Neuronal stem cell (in vitro differentiated cells): ENCODE measurements around the gene SCN10A.

Source experiments
- DNase-seq: peaks from one replicate; pipeline ENCODE4 v3.0.0-alpha.2; 2013; ENCODE audit warnings: low spot score
- H2AFZ ChIP-seq: one replicate; pipeline ENCODE4 v1.6.1; 2013; ENCODE audit warnings: mild to moderate bottlenecking, low read length, inconsistent platforms
- H2AK5ac ChIP-seq: 2 replicates; pipeline ENCODE4 v1.6.1; 2013; ENCODE audit warnings: low read depth, mild to moderate bottlenecking, inconsistent platforms, low read length, moderate library complexity, mixed read lengths
- H2BK120ac ChIP-seq: 2 replicates; pipeline ENCODE4 v1.6.1; 2013; ENCODE audit warnings: low read depth, mild to moderate bottlenecking, inconsistent platforms, low read length, moderate library complexity, mixed read lengths
- H2BK12ac ChIP-seq: one replicate; pipeline ENCODE4 v1.6.1; 2013; ENCODE audit warnings: low read length, inconsistent platforms
- H2BK15ac ChIP-seq: 2 replicates; pipeline ENCODE4 v1.6.1; 2013; ENCODE audit warnings: mild to moderate bottlenecking, low read length, inconsistent platforms, mixed read lengths
- H2BK5ac ChIP-seq: one replicate; pipeline ENCODE4 v1.6.1; 2013; ENCODE audit warnings: inconsistent platforms, mild to moderate bottlenecking, low read length, moderate library complexity
- H3K14ac ChIP-seq: one replicate; pipeline ENCODE4 v1.6.1; 2013; ENCODE audit warnings: low read length, inconsistent platforms
- H3K18ac ChIP-seq: 2 replicates; pipeline ENCODE4 v1.6.1; 2013; ENCODE audit warnings: low read length, inconsistent platforms
- H3K23ac ChIP-seq: 2 replicates; pipeline ENCODE4 v1.6.1; 2013; ENCODE audit warnings: low read depth, mild to moderate bottlenecking, mixed read lengths, low read length, inconsistent platforms; ENCODE audit not compliant: poor library complexity
- H3K27ac ChIP-seq: replicated peaks from 3 replicates; pipeline ENCODE4 v1.5.1; 2013; ENCODE audit warnings: low read length, inconsistent platforms
- H3K27me3 ChIP-seq, 3 experiments: 2 replicates each; pipeline ENCODE4 v1.6.1; 2013; ENCODE audit warnings: low read length in 3 of 3, mild to moderate bottlenecking in 2 of 3, inconsistent platforms in 1 of 3, low read depth in 1 of 3, mixed read lengths in 1 of 3, moderate library complexity in 1 of 3; ENCODE audit not compliant: control insufficient read depth in 3 of 3, insufficient read depth in 3 of 3
- H3K36me3 ChIP-seq, 2 donors: replicated peaks in 1 of 2; 2 replicates each; pipeline ENCODE4 v1.6.1; 2013; ENCODE audit warnings: low read length in 2 of 2; ENCODE audit not compliant: control insufficient read depth in 2 of 2, insufficient read depth in 2 of 2
- H3K4ac ChIP-seq: 2 replicates; pipeline ENCODE4 v1.6.1; 2013; ENCODE audit warnings: inconsistent platforms, mild to moderate bottlenecking, low read length, moderate library complexity
- H3K4me1 ChIP-seq, 2 donors: 1 replicate in 1 of 2; 2 replicates in 1 of 2; pipeline ENCODE4 v1.6.1; 2013; ENCODE audit warnings: low read length in 2 of 2, low read depth in 1 of 2; ENCODE audit not compliant: control insufficient read depth in 2 of 2, insufficient read depth in 1 of 2
- H3K4me2 ChIP-seq: one replicate; pipeline ENCODE4 v1.6.1; 2013; ENCODE audit warnings: mild to moderate bottlenecking, low read length, inconsistent platforms; ENCODE audit not compliant: insufficient read depth, poor library complexity, severe bottlenecking
- H3K4me3 ChIP-seq, 2 donors: 2 replicates each; pipeline ENCODE4 v1.5.1; 2013; ENCODE audit warnings: low read length in 2 of 2, mild to moderate bottlenecking in 2 of 2, inconsistent platforms in 1 of 2, moderate library complexity in 1 of 2
- H3K79me1 ChIP-seq: one replicate; pipeline ENCODE4 v1.6.1; 2013; ENCODE audit warnings: low read depth, mild to moderate bottlenecking, inconsistent platforms, low read length, moderate library complexity
- H3K9ac ChIP-seq: one replicate; pipeline ENCODE4 v1.6.1; 2013; ENCODE audit warnings: mild to moderate bottlenecking, low read depth, low read length, inconsistent platforms; ENCODE audit not compliant: poor library complexity
- H3K9me3 ChIP-seq, 2 donors: replicated peaks in 1 of 2; 2 replicates each; pipeline versions ENCODE3 to v1.6.1; 2013; ENCODE audit warnings: low read length in 2 of 2, mild to moderate bottlenecking in 2 of 2, inconsistent platforms in 1 of 2, low read depth in 1 of 2, mixed read lengths in 1 of 2, moderate library complexity in 1 of 2; ENCODE audit not compliant: control insufficient read depth in 2 of 2, insufficient read depth in 1 of 2
- H4K8ac ChIP-seq: one replicate; pipeline ENCODE4 v1.6.1; 2013; ENCODE audit warnings: low read depth, mild to moderate bottlenecking, inconsistent platforms, low read length, moderate library complexity
- H4K91ac ChIP-seq: one replicate; pipeline ENCODE4 v1.6.1; 2013; ENCODE audit warnings: low read length, low read depth, mild to moderate bottlenecking, inconsistent platforms; ENCODE audit not compliant: poor library complexity
- WGBS, 2 donors: extraction: QIAGEN DNeasy Blood & Tissue Kit; methylation state at CpG; one replicate each; pipeline ENCODE4 v1.1.7; 2013; ENCODE audit warnings: missing lambda C conversion rate in 2 of 2, mixed read lengths in 1 of 2; ENCODE audit not compliant: insufficient read length in 2 of 2, insufficient replicate concordance in 1 of 2; ENCODE audit errors: extremely low coverage in 2 of 2; 5-methylcytosine and 5-hydroxymethylcytosine counted together

SCN10A gene

DNA sequence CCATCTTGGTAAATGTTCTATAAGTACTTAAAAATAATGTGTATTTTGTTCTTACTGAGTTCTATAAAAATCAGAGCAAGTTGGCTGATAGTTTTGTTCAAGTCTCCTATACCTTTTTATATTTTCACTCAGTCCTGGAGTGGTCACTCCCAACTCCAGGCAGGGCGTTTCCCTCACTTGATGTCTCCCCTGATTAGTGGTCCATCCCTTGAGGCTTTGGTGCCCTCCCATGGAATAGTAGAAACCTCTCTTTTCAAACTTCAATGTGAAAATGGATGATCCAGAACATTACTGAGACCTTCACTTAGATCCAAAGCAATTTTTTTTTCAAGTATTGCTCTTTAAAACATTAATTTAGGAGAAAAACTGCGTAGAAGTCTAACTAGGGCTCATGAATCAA, 25.0 kb upstream of the SCN10A start:
- H3K4me3 ChIP-seq = no peak overlapping the region
- H3K79me1 ChIP-seq = no peaks in the 10 kb centered on the region
- H3K27ac ChIP-seq = no peak overlapping the region
- H2BK15ac ChIP-seq = no peak overlapping the region
- no peaks in the 10 kb centered on the region for H3K36me3 ChIP-seq
- H3K4me2 ChIP-seq = no peak overlapping the region
- H2BK5ac ChIP-seq = no peak overlapping the region
- H4K8ac ChIP-seq = no peak overlapping the region
- WGBS, 2 donors = no CpG with 5 or more reads among the region's 2 CpGs
- H4K91ac ChIP-seq = no peak overlapping the region
- no peak overlapping the region for H3K9ac ChIP-seq
- H3K18ac ChIP-seq = no peak overlapping the region
- H2BK120ac ChIP-seq = no peak overlapping the region
- H3K4me1 ChIP-seq = peaks cover 4 to 5% of the 10 kb centered on the region in 2 donors
- no peak overlapping the region for H3K14ac ChIP-seq
- no peak overlapping the region for H3K23ac ChIP-seq
- H3K9me3 ChIP-seq = no peaks in the 10 kb centered on the region
- H3K4ac ChIP-seq = no peak overlapping the region
- no peaks in the 10 kb centered on the region for H3K27me3 ChIP-seq
- H2AFZ ChIP-seq = no peak overlapping the region
- no peak overlapping the region for H2AK5ac ChIP-seq
- H2BK12ac ChIP-seq = no peak overlapping the region
- DNase-seq = no peak

DNA sequence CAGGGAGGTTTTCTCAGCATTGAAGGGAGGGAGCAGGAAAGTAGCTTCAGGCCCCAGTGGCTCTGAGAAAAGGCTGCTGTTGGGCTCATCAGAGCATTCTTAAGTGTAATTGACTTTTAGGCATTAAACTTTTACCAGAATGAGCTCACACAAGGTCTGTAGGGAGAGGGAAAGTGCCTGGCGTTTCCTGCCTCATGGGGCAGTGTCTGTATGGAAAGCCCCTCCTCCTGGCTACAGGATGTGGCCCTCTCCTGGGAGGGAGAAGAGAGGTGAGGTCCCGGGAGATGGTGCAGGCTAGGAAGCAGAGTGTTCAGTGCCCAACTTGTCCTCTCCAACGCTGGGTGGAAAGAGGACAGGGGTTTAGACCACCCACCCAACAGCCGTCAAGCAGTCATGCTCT, 21.3 kb upstream of the SCN10A start:
- no CpG with 5 or more reads among the region's 4 CpGs for WGBS, 2 donors
- Histone ChIP-seq H3K36me3 (no peaks in the 10 kb centered on the region), H2AFZ (peak overlapping the region; percentile 48)

DNA sequence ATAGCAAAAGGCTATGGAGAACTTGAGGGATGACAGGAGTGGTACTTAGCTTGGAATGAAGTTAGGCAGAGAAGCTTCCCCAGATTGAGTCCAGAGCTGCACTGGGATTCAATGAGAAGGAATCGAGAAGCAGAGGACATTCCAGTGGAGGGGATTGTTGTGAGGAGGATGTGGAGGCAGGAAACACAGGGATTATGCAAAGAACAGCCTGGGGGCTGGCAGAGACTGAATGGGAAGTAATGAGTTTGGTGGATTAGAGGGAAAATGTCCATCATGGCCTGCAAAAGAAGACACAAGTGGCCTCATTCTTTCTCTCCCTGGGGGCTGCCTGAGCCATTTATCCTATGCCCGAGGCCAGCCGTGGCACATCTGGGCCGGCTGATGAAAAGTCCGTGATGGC, 20.5 kb upstream of the SCN10A start:
- Histone ChIP-seq H3K79me1 (no peaks in the 10 kb centered on the region), H3K9me3 (no peaks in the 10 kb centered on the region), H3K4me2 (no peak overlapping the region), H3K4ac (no peak overlapping the region), H3K27me3 (no peaks in the 10 kb centered on the region), H3K4me1 (peaks cover 11 to 15% of the 10 kb centered on the region in 2 donors), H2AFZ (no peak overlapping the region), H3K36me3 (no peaks in the 10 kb centered on the region), H3K4me3 (no peak overlapping the region), H2BK5ac (no peak overlapping the region), H2BK12ac (no peak overlapping the region), H4K91ac (no peak overlapping the region), H2AK5ac (no peak overlapping the region), H3K18ac (no peak overlapping the region), H3K27ac (no peak overlapping the region), H2BK15ac (no peak overlapping the region), H3K9ac (no peak overlapping the region), H3K23ac (no peak overlapping the region), H3K14ac (no peak overlapping the region), H4K8ac (no peak overlapping the region), H2BK120ac (no peak overlapping the region)
- WGBS, 2 donors = no CpG with 5 or more reads among the region's 5 CpGs
- DNase-seq = no peak

More for the DNA sequence above, 21.3 kb upstream of the SCN10A start:
- H3K23ac ChIP-seq = no peak overlapping the region
- H2BK15ac ChIP-seq = no peak overlapping the region
- no peak overlapping the region for H3K18ac ChIP-seq
- H2AK5ac ChIP-seq = no peak overlapping the region
- H3K4me1 ChIP-seq = peaks cover 11 to 17% of the 10 kb centered on the region in 2 donors
- H3K27ac ChIP-seq = no peak overlapping the region
- no peak overlapping the region for H3K14ac ChIP-seq
- H3K4me3 ChIP-seq = no peak overlapping the region
- no peaks in the 10 kb centered on the region for H3K9me3 ChIP-seq
- H3K9ac ChIP-seq = no peak overlapping the region
- no peak overlapping the region for H2BK5ac ChIP-seq
- H2BK120ac ChIP-seq = no peak overlapping the region
- H3K79me1 ChIP-seq = no peaks in the 10 kb centered on the region
- H4K8ac ChIP-seq = no peak overlapping the region
- no peak overlapping the region for H3K4ac ChIP-seq
- H2BK12ac ChIP-seq = no peak overlapping the region
- H3K4me2 ChIP-seq = no peak overlapping the region
- H4K91ac ChIP-seq = no peak overlapping the region
- DNase-seq = no peak
- H3K27me3 ChIP-seq = no peaks in the 10 kb centered on the region

- H3K79me1 ChIP-seq = no peaks in the 10 kb centered on the region
- H2BK120ac ChIP-seq = no peak overlapping the region
- no peaks in the 10 kb centered on the region for H3K36me3 ChIP-seq
- H3K23ac ChIP-seq = no peak overlapping the region
- H2BK5ac ChIP-seq = no peak overlapping the region
- H3K27me3 ChIP-seq = no peaks in the 10 kb centered on the region
- no peak overlapping the region for H3K9ac ChIP-seq
- no peak for DNase-seq
- peaks cover 11 to 15% of the 10 kb centered on the region in 2 donors for H3K4me1 ChIP-seq
- H3K14ac ChIP-seq = no peak overlapping the region
- H3K9me3 ChIP-seq = no peaks in the 10 kb centered on the region
- H3K4me3 ChIP-seq = no peak overlapping the region
- H3K27ac ChIP-seq = no peak overlapping the region
- no peak overlapping the region for H2AFZ ChIP-seq
- no peak overlapping the region for H2BK15ac ChIP-seq
- H2BK12ac ChIP-seq = no peak overlapping the region
- H3K4me2 ChIP-seq = no peak overlapping the region
- no peak overlapping the region for H4K91ac ChIP-seq
- no peak overlapping the region for H4K8ac ChIP-seq
- no peak overlapping the region for H3K18ac ChIP-seq
- no CpG with 5 or more reads among the region's 3 CpGs for WGBS, 2 donors
- no peak overlapping the region for H3K4ac ChIP-seq
- no peak overlapping the region for H2AK5ac ChIP-seq
Observed at GRCh38 chr3:38835939-38836338, 19.9 kb upstream of the SCN10A start.
